ENCODE measurements around the gene TAF5L. TPM values are rescaled to one million over a fixed set of nuclear protein-coding genes. Genes with fewer than 3 reads are reported as not detected.

TAF5L gene
- total RNA-seq, 1 donor from 2014 or later = 9.3 TPM

DNA sequence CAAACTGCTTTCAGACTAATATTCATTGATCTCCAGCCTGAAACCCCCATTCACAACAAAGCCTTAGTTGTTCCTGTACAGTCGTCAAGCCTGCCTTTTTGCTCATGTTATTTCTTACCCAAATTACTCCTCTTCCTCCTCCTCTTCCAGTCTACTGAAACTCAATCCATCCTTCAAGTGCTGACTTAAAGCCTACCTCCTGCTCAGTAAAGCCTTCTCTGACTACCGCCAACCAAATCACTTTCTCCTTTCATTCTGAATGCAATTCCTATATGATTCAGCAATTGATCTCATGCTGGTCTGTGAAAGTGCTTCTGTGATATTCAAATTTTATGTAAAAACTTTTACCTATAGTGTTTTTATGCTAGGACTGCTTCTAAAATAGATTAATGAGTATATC, 18.6 kb downstream of the TAF5L start:
- peaks cover 6% of the 10 kb centered on the region for H3K4me1 ChIP-seq
- TF ChIP-seq, protein P1, sequence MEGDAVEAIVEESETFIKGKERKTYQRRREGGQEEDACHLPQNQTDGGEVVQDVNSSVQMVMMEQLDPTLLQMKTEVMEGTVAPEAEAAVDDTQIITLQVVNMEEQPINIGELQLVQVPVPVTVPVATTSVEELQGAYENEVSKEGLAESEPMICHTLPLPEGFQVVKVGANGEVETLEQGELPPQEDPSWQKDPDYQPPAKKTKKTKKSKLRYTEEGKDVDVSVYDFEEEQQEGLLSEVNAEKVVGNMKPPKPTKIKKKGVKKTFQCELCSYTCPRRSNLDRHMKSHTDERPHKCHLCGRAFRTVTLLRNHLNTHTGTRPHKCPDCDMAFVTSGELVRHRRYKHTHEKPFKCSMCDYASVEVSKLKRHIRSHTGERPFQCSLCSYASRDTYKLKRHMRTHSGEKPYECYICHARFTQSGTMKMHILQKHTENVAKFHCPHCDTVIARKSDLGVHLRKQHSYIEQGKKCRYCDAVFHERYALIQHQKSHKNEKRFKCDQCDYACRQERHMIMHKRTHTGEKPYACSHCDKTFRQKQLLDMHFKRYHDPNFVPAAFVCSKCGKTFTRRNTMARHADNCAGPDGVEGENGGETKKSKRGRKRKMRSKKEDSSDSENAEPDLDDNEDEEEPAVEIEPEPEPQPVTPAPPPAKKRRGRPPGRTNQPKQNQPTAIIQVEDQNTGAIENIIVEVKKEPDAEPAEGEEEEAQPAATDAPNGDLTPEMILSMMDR (IDR thresholded peaks at IDR 0.05; ENCODE audit: borderline replicate concordance) = no peak
- intact Hi-C loops (cut with micrococcal nuclease) = no loop called here
- no peak overlapping the region for H3K4me3 ChIP-seq
- DNase-seq = no peak
- H3K27ac ChIP-seq (replicated peaks) = no peak overlapping the region
- H3K36me3 ChIP-seq = peaks cover 91% of the 10 kb centered on the region
- H3K27me3 ChIP-seq (ENCODE audit: low read depth) = no peaks in the 10 kb centered on the region
- no peaks in the 10 kb centered on the region for H3K9me3 ChIP-seq (replicated peaks)

DNA sequence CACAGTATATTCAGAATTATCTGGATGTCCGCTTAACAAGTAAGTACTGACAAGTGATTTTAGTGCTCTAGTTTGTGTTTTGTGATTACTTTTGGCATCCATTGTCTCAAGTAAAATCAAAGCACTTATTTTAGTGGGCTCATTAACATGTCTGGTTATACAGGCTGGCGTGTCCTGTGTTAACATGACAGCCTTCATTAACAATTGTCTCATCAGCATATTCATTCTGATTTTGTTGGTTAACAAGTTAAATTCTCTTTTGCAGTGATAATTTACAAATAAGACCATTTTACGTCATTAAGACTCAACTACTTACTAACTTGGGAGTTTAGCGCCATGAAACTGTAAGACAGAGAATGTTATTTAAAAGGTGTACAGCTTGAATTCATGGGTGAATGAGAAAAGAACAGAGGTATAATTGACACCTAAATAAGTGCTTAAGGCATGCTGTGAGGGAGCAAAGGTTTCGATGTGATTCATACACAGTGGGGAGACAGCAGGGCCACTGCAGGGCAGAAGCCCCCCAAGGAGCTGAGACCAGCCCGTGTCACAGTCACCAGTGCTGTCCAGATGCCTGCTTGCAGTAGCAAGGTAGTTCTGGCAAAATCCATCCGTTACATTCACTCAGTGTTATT, 22.4 kb downstream of the TAF5L start:
- no peak overlapping the region for H3K4me3 ChIP-seq

DNA sequence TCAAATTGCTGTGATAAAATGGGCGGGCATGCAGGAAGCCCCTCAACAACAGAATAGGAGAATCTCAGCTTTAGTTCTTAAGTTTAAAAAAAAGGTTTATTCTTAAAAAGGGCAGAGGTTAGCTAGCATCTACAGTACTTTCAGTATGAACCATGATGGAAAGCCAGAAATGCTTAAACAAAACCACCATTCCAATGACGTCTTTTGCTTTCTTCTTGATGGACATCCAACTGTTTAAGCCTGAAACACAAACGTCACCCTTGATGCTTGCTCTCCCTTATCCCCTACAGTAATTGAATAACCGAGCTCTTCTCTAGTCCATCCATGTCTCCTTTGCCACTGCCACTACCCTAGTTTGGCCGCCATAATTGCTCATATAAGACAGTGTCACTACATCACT, 25.7 kb downstream of the TAF5L start:
- TF ChIP-seq, protein P1 (IDR thresholded peaks at IDR 0.05; ENCODE audit: borderline replicate concordance) = no peak
- Histone ChIP-seq H3K36me3 (peaks cover 33% of the 10 kb centered on the region), H3K9me3 (replicated peaks) (no peaks in the 10 kb centered on the region), H3K4me1 (peaks cover 65% of the 10 kb centered on the region), H3K4me3 (no peak overlapping the region), H3K27me3 (ENCODE audit: low read depth) (no peaks in the 10 kb centered on the region), H3K27ac (replicated peaks) (no peak overlapping the region)
- intact Hi-C loops (cut with micrococcal nuclease) = no loop called here
- DNase-seq = no peak

More for the DNA sequence above, 22.4 kb downstream of the TAF5L start:
- Histone ChIP-seq H3K27ac (replicated peaks) (no peak overlapping the region), H3K36me3 (peaks cover 65% of the 10 kb centered on the region), H3K4me1 (peaks cover 39% of the 10 kb centered on the region), H3K9me3 (replicated peaks) (no peaks in the 10 kb centered on the region), H3K27me3 (ENCODE audit: low read depth) (no peaks in the 10 kb centered on the region)
- DNase-seq = no peak
- intact Hi-C loops (cut with micrococcal nuclease) = no loop called here
- TF ChIP-seq, protein P1 (IDR thresholded peaks at IDR 0.05; ENCODE audit: borderline replicate concordance) = no peak

DNA sequence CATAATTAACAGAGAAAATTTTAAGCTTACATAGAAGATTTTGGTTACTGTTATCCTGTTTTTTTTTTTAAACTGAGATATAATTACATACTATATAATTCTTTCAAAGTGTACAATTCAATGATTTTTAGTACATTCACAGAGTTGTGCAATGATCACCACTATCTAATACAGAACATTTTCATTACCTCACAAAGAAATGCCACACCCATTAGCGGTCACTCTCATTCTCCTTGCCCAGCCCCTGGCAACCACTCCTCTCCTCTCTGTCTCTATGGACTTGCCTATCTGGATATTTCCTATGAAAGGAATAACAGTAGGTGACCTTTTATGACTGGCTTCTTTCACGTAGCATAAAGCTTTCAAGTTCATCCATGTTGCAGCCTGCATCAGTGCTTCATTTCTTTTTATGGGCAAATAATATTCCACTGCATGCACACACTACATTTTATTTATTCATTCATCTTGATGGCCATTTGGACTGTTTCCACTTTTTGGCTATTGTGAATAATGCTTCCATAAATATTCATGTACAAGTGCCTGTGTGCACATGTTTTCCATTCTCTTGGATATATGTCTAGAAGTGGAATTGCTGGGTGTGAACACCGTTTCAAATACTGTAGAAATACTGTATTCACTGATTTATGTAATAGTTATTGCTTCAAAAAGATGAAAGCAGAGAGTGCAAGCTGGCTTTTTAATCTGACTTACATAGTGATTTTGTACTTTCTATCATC, 26.5 kb downstream of the TAF5L start:
- DNase-seq = no peak
- Histone ChIP-seq H3K27me3 (ENCODE audit: low read depth) (no peaks in the 10 kb centered on the region), H3K4me1 (peaks cover 65% of the 10 kb centered on the region), H3K36me3 (peaks cover 33% of the 10 kb centered on the region), H3K4me3 (no peak overlapping the region), H3K9me3 (replicated peaks) (no peaks in the 10 kb centered on the region), H3K27ac (replicated peaks) (peak overlapping the region; percentile 89)
- intact Hi-C loops (cut with micrococcal nuclease) = no loop called here
- TF ChIP-seq, protein P1 (IDR thresholded peaks at IDR 0.05; ENCODE audit: borderline replicate concordance) = no peak

DNA sequence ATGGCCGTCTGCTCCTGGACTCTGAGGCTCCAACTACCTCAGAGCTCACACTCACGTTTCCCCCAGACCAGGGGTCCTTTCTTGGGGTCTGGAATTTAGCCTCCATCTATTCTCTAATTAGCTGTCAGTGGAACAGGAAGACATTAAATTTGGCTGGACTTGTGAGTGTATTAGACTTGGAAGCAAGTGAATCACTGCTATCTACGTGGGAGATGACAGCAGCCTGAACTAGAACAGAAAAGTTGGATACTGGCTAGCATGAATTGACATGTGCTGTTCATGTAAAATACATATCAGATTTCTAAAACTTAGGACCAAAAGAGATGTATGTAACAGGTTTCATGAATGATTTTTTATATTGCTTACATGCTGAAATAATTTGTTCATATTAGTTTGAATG, 28.0 kb downstream of the TAF5L start:
- TF ChIP-seq, protein P1 (IDR thresholded peaks at IDR 0.05; ENCODE audit: borderline replicate concordance) = no peak
- H3K27ac ChIP-seq (replicated peaks) = peak overlapping the region; percentile 89
- intact Hi-C loops (cut with micrococcal nuclease) = no loop called here
- no peaks in the 10 kb centered on the region for H3K9me3 ChIP-seq (replicated peaks)
- no peaks in the 10 kb centered on the region for H3K27me3 ChIP-seq (ENCODE audit: low read depth)
- H3K4me3 ChIP-seq = peak overlapping the region; percentile 20
- H3K36me3 ChIP-seq = peaks cover 38% of the 10 kb centered on the region
- DNase-seq = no peak
- peaks cover 64% of the 10 kb centered on the region for H3K4me1 ChIP-seq

Data from left ventricle myocardium inferior (tissue), 1 donor.